Endothelial cell of umbilical vein (primary cell): Measurements from ENCODE around the gene C9orf78. TPM values are rescaled to one million over a fixed set of nuclear protein-coding genes. Genes with fewer than 3 reads are reported as not detected.

Experiments used
- BruUV-seq: library from RNA; stranded (reverse); fragments of 400-500 nt; replicated peaks from 2 replicates; lab custom pipeline; 2021; lab: Mats Ljungman, UMichigan
- CTCF ChIA-PET: fragments of 300-600, 350-600 bp; sonication (Branson Sonifier 250); formaldehyde crosslinking; loops from one replicate; lab custom pipeline; 2021; ENCODE audit warnings: antibody characterized with exemption, inconsistent platforms; lab: Charles Lee
- POLR2A ChIA-PET: fragments of 300-600, 350-600 bp; sonication (Branson Sonifier 250); formaldehyde crosslinking; loops from one replicate; lab custom pipeline; 2021; ENCODE audit warnings: antibody characterized with exemption, inconsistent platforms; lab: Charles Lee
- DNase-seq: peaks from one replicate; pipeline ENCODE4 v3.0.0-alpha.2; 2011; ENCODE audit warnings: low read depth, low spot score
- FAIRE-seq: peaks from 2 replicates; lab custom pipeline; 2011; peaks lifted over from hg19 to GRCh38; lab: Jason Lieb, UNC
- H2AFZ ChIP-seq: 2 replicates; pipeline ENCODE4 v1.6.0; 2012; ENCODE audit warnings: low read depth, low read length, control low read depth, inconsistent platforms
- H3K27ac ChIP-seq: 2 replicates; pipeline ENCODE4 v1.5.1; 2011; ENCODE audit warnings: low read depth, mild to moderate bottlenecking, control low read depth, low read length, moderate library complexity; ENCODE audit not compliant: insufficient read depth
- H3K27me3 ChIP-seq, 2 experiments: 2 replicates each; pipeline versions ENCODE4 v1.6.0 to v1.6.1; 2011; ENCODE audit warnings: low read length in 2 of 2, mixed read lengths in 1 of 2; ENCODE audit not compliant: control insufficient read depth in 2 of 2, insufficient read depth in 2 of 2
- H3K36me3 ChIP-seq, 2 experiments: 2 replicates in 1 of 2; 3 replicates in 1 of 2; pipeline ENCODE4 v1.5.1; 2011; ENCODE audit warnings: low read length in 2 of 2, mild to moderate bottlenecking in 1 of 2, moderate library complexity in 1 of 2; ENCODE audit not compliant: control insufficient read depth in 2 of 2, insufficient read depth in 2 of 2; ENCODE audit errors: extremely low read depth in 1 of 2
- H3K4me1 ChIP-seq: 3 replicates; pipeline ENCODE4 v1.5.1; 2011; ENCODE audit warnings: mild to moderate bottlenecking, low read length; ENCODE audit not compliant: control insufficient read depth, insufficient read depth; ENCODE audit errors: extremely low read depth
- H3K4me2 ChIP-seq: 2 replicates; pipeline ENCODE4 v1.6.1; 2011; ENCODE audit warnings: low read length, control low read depth, mixed read lengths; ENCODE audit not compliant: insufficient read depth
- H3K4me3 ChIP-seq, 3 experiments: fragments of 200-600 bp in 1 of 3; sonication (generic), shearing (Covaris generic) in 1 of 3; replicated peaks in 1 of 3; 2 replicates each; pipeline ENCODE4 v1.5.1; 2011 to 2016; ENCODE audit warnings: control low read depth in 3 of 3, low read length in 3 of 3, mild to moderate bottlenecking in 2 of 3, inconsistent platforms in 1 of 3, low read depth in 1 of 3, moderate library complexity in 1 of 3; ENCODE audit not compliant: insufficient read depth in 1 of 3
- H3K79me2 ChIP-seq: 2 replicates; pipeline ENCODE4 v1.6.0; 2012; ENCODE audit warnings: low read length, inconsistent platforms; ENCODE audit not compliant: control insufficient read depth, insufficient read depth
- H3K9ac ChIP-seq: replicated peaks from 2 replicates; pipeline ENCODE3; 2011; ENCODE audit warnings: low read length, control low read depth; ENCODE audit not compliant: insufficient read depth; ENCODE audit errors: extremely low read depth
- H3K9me1 ChIP-seq: replicated peaks from 3 replicates; pipeline ENCODE4 v1.6.0; 2011; ENCODE audit warnings: mild to moderate bottlenecking, low read length; ENCODE audit not compliant: control insufficient read depth, insufficient read depth; ENCODE audit errors: extremely low read depth
- H3K9me3 ChIP-seq: replicated peaks from 2 replicates; pipeline ENCODE4 v1.5.1; 2012; ENCODE audit warnings: low read length, inconsistent platforms; ENCODE audit not compliant: control insufficient read depth, insufficient read depth
- H4K20me1 ChIP-seq: replicated peaks from 2 replicates; pipeline ENCODE3; 2011; ENCODE audit warnings: mild to moderate bottlenecking, low read length; ENCODE audit not compliant: control insufficient read depth, insufficient read depth; ENCODE audit errors: extremely low read depth
- EZH2 ChIP-seq: IDR thresholded peaks from 2 replicates; pipeline ENCODE4 v1.6.1; 2012; ENCODE audit warnings: borderline replicate concordance, low read depth, mild to moderate bottlenecking, moderate library complexity, low read length, inconsistent platforms; ENCODE audit not compliant: severe bottlenecking
- FOS ChIP-seq: IDR thresholded peaks from 2 replicates; pipeline ENCODE4 v1.6.1; 2011; ENCODE audit warnings: mild to moderate bottlenecking, low read length, moderate library complexity, borderline replicate concordance; ENCODE audit not compliant: insufficient read depth
- GATA2 ChIP-seq: IDR thresholded peaks from 2 replicates; pipeline ENCODE4 v1.7.0; 2011; ENCODE audit warnings: low read depth, mild to moderate bottlenecking, moderate library complexity, mixed read lengths, low read length; ENCODE audit not compliant: insufficient read length, insufficient read depth
- JUN ChIP-seq: IDR thresholded peaks from 2 replicates; pipeline ENCODE4 v1.6.1; 2011; ENCODE audit warnings: borderline replicate concordance, low read depth; ENCODE audit not compliant: insufficient read length, insufficient read depth
- MAX ChIP-seq: IDR thresholded peaks from 2 replicates; pipeline ENCODE4 v1.6.1; 2011; ENCODE audit not compliant: insufficient read depth, insufficient read length
- MYC ChIP-seq: IDR thresholded peaks from one replicate; pipeline ENCODE4 v1.6.1; 2011; ENCODE audit warnings: mild to moderate bottlenecking, low read depth, low read length
- POLR2A ChIP-seq: IDR thresholded peaks from 2 replicates; pipeline ENCODE4 v1.6.1; 2012; ENCODE audit warnings: low read depth, mild to moderate bottlenecking, control low read depth, low read length
- POLR2AphosphoS5 ChIP-seq: IDR thresholded peaks from 2 replicates; pipeline ENCODE4 v1.6.1; 2012; ENCODE audit warnings: low read depth, mild to moderate bottlenecking, control low read depth, low read length, moderate library complexity; ENCODE audit not compliant: insufficient read depth
- dilution Hi-C: fragments of 300-500 bp; cut with MboI; formaldehyde crosslinking; loops from one replicate; pipeline ENCODE4 v1.15.0; 2019; ENCODE audit warnings: low sequenced_read_pairs; ENCODE audit not compliant: extremely low pct_ligation_motif_present
- intact Hi-C: fragments of 100-400 bp; cut with micrococcal nuclease; formaldehyde crosslinking; loops from one replicate; pipeline ENCODE4 v1.10.0; 2022
- polyA plus RNA-seq, 4 experiments: library from polyadenylated mRNA; depleted of rRNA in 3 of 4; stranded (reverse) in 3 of 4; unstranded in 1 of 4; fragments of >200 nt; gene quantifications; 2 replicates each; pipeline versions ENCODE4 v1.2.1 to v1.2.3, GENCODE V29; 2011 to 2012; ENCODE audit warnings: missing spikeins in 1 of 4
- total RNA-seq: library from RNA; stranded (reverse); gene quantifications from 2 replicates; pipeline ENCODE4 v1.2.3, GENCODE V29; 2021
- TF ChIP-seq, protein P1 (sequence below), 2 donors: IDR thresholded peaks; 1 replicate in 1 of 2; 2 replicates in 1 of 2; pipeline ENCODE4 v1.5.1; 2011; ENCODE audit warnings: low read length in 2 of 2, mild to moderate bottlenecking in 2 of 2, moderate library complexity in 2 of 2, control low read depth in 1 of 2, inconsistent platforms in 1 of 2, low read depth in 1 of 2; ENCODE audit not compliant: insufficient read depth in 1 of 2; ENCODE audit errors: extremely low read depth in 1 of 2

The C9orf78 gene
- total and polyA plus RNA-seq, 2 donors (not counting 3 experiments of a cell fraction or from before 2014, with no cell fraction given): 17.9 to 34.6 TPM

DNA sequence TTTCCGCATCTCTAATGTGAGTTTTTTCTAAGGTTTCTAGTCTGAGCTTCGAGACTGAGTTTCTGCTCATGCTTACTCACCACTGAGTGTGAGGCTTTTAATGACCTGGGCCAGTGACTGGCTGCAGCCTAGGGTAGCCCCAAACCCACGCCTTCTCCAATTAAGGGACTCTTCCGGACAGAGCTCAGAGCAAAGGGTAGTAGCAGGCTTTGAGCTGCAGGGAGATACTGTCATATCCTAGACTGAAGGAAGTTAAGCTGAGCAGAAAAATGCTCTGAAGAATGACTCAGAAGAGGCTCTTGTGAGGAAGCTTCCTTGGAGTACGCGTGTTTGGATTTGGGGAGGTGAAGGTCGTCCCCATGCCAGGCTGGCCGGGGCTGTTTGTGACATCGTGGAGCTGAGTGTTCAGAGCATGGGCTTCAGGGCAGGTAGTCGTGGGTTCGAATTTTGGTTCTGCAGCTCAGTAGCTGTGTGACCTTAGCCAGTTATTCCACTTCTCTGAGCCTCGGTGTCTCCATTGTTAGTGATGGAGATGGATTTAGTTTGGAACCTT lies 3.7 kb upstream of the C9orf78 start:
- peaks cover 15% of the 10 kb centered on the region for H3K4me1 ChIP-seq
- H3K4me2 ChIP-seq: no peak overlapping the region
- no peak for DNase-seq
- no peak overlapping the region for H3K4me3 ChIP-seq
- no peak overlapping the region for H3K9ac ChIP-seq
- no peaks in the 10 kb centered on the region for H4K20me1 ChIP-seq
- FAIRE-seq: peak; percentile 26
- no peaks in the 10 kb centered on the region for H3K9me1 ChIP-seq
- ChIA-PET CTCF (interaction anchor here (0.9 to 1.0 kb wide), 4 partner anchors 10 to 196 kb away, joined by 3 to 5 read pairs (median 3); partner anchors contain the start of gene ASB6), POLR2A (no interaction called here)
- dilution Hi-C loops: no loop called here
- H3K27ac ChIP-seq: no peak overlapping the region
- no peaks in the 10 kb centered on the region for H3K36me3 ChIP-seq
- H2AFZ ChIP-seq: no peak overlapping the region
- intact Hi-C loops: loop anchor here (5.0 kb wide), 1 partner anchor 259 kb away; no protein-coding TSS in a partner anchor
- H3K79me2 ChIP-seq: peaks cover 6% of the 10 kb centered on the region
- TF ChIP-seq FOS: peak; percentile 24
- TF ChIP-seq, protein P1, sequence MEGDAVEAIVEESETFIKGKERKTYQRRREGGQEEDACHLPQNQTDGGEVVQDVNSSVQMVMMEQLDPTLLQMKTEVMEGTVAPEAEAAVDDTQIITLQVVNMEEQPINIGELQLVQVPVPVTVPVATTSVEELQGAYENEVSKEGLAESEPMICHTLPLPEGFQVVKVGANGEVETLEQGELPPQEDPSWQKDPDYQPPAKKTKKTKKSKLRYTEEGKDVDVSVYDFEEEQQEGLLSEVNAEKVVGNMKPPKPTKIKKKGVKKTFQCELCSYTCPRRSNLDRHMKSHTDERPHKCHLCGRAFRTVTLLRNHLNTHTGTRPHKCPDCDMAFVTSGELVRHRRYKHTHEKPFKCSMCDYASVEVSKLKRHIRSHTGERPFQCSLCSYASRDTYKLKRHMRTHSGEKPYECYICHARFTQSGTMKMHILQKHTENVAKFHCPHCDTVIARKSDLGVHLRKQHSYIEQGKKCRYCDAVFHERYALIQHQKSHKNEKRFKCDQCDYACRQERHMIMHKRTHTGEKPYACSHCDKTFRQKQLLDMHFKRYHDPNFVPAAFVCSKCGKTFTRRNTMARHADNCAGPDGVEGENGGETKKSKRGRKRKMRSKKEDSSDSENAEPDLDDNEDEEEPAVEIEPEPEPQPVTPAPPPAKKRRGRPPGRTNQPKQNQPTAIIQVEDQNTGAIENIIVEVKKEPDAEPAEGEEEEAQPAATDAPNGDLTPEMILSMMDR (IDR thresholded peaks at IDR 0.05; ENCODE audit: extremely low read depth in 1 of 2, insufficient read depth in 1 of 2, low read depth in 1 of 2, low read length in 2 of 2): no peak
- TF ChIP-seq POLR2A: no peak
- BruUV-seq: no TSS peak
- H3K27me3 ChIP-seq: no peaks in the 10 kb centered on the region
- H3K9me3 ChIP-seq: no peaks in the 10 kb centered on the region

DNA sequence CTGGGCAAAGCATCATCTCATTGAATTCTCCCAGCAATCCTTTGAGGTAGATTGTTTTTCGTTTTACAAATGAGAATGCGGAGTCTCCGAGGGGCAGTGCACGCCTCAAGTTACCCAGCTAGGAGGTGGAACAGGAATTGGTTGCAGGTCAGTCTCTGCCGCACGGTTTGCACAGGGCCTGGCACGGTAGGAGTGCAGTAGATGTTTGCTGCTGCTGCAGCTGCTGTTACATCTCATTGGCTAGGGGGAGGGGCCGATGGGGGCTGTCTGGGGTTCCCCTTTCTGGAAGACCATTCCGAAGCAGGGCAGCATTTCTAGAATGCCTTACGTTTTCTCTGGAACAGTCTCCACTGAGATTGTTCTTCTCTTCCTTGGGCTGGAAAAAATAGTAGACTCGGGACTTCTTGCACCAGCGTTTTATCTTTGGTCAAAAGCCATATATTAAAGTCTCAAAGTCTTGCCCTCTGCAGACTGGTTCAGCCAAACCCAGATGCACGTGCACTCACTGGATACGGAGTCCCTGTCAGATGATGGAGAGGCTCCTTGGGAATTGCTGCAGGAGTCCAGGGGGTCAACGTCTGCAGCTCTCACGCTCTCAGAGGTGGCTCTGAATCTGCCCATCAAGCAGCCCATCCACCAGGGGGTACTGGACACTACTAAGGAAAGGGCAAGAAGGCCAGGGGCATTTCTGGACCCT lies 1.4 kb upstream of the C9orf78 start:
- POLR2A ChIA-PET: no interaction called here
- BruUV-seq: no TSS peak
- CTCF ChIA-PET: no interaction called here
- Histone ChIP-seq H3K4me1 (peaks cover 15% of the 10 kb centered on the region), H2AFZ (no peak overlapping the region), H3K79me2 (peaks cover 6% of the 10 kb centered on the region), H3K27me3 (no peaks in the 10 kb centered on the region), H3K9ac (no peak overlapping the region), H3K9me3 (no peaks in the 10 kb centered on the region), H3K36me3 (peaks cover 0 to 2% of the 10 kb centered on the region in 2 experiments), H4K20me1 (no peaks in the 10 kb centered on the region), H3K4me2 (peak overlapping the region; percentile 81), H3K27ac (no peak overlapping the region), H3K4me3 (peak overlapping the region in 1 of 3 experiments; percentile 82), H3K9me1 (no peaks in the 10 kb centered on the region)
- DNase-seq (no peak), FAIRE-seq (no peak)
- dilution Hi-C loops: no loop called here
- TF ChIP-seq MAX (no peak), EZH2 (no peak), FOS (no peak), JUN (no peak), MYC (no peak), POLR2A (no peak), GATA2 (no peak), POLR2AphosphoS5 (no peak)
- TF ChIP-seq, protein P1 (IDR thresholded peaks at IDR 0.05; ENCODE audit: extremely low read depth in 1 of 2, insufficient read depth in 1 of 2, low read depth in 1 of 2, low read length in 2 of 2): no peak
- intact Hi-C loops: loop anchor here (5.0 kb wide), 1 partner anchor 261 kb away; no protein-coding TSS in a partner anchor
